ENCODE data around the gene DHODH. TPM values are rescaled to one million over a fixed set of nuclear protein-coding genes. Genes with fewer than 3 reads are reported as not detected.

The DHODH gene
- total RNA-seq, 1 experiment from 2014 or later, result 23.0 TPM

DNA sequence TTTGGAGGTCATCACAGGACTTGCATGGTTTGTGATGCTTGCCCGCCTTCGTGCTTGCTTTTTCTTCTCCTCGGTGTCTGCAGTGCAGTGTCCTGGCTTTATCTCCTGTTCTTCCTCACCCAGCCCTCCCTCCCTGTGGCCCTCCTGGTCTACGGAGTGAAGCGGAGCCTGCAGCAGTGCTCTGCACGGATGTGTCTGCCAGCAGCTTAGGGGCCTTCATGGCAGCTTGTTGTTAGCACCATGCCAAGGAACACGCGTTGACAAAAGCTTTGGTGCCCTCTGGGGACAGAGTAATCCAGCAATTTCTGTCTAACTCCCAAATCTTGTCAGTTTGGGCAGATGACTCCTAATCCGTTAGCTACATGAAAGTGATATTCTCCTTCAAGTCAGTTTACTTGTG, 9.9 kb downstream of the DHODH start:
- ChIA-PET CTCF (no interaction called here), POLR2A (no interaction called here)
- H3K27me3 Mint-ChIP-seq (ENCODE audit: insufficient read depth, unreplicated experiment), result no peaks in the 10 kb centered on the region

DNA sequence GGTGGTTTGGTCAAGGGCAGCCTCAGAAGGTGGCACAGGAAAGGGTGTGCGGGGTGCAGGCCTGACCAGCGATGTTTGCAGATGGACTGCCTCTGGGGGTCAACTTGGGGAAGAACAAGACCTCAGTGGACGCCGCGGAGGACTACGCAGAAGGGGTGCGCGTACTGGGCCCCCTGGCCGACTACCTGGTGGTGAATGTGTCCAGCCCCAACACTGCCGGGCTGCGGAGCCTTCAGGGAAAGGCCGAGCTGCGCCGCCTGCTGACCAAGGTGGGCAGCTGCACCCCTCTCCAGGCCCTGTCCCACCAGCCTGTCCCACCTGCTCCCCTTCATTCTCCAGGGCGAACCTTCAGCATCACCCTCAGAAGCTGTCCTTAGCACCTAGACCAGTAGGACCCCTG, 12.5 kb downstream of the DHODH start:
- peaks cover 41% of the 10 kb centered on the region for H3K36me3 Mint-ChIP-seq (ENCODE audit: insufficient read depth, unreplicated experiment)
- POLR2A ChIA-PET, result no interaction called here
- TF ChIP-seq, protein P1, sequence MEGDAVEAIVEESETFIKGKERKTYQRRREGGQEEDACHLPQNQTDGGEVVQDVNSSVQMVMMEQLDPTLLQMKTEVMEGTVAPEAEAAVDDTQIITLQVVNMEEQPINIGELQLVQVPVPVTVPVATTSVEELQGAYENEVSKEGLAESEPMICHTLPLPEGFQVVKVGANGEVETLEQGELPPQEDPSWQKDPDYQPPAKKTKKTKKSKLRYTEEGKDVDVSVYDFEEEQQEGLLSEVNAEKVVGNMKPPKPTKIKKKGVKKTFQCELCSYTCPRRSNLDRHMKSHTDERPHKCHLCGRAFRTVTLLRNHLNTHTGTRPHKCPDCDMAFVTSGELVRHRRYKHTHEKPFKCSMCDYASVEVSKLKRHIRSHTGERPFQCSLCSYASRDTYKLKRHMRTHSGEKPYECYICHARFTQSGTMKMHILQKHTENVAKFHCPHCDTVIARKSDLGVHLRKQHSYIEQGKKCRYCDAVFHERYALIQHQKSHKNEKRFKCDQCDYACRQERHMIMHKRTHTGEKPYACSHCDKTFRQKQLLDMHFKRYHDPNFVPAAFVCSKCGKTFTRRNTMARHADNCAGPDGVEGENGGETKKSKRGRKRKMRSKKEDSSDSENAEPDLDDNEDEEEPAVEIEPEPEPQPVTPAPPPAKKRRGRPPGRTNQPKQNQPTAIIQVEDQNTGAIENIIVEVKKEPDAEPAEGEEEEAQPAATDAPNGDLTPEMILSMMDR (IDR thresholded peaks at IDR 0.05; ENCODE audit: insufficient read depth in 1 of 2, low read depth in 1 of 2, low read length in 1 of 2, severe bottlenecking in 1 of 2, unreplicated experiment in 1 of 2), result peak; percentile 27 to 45

More for the DNA sequence above, 9.9 kb downstream of the DHODH start:
- H3K36me3 Mint-ChIP-seq (ENCODE audit: insufficient read depth, unreplicated experiment), result peaks cover 26% of the 10 kb centered on the region
- Histone ChIP-seq H3K27me3 (replicated peaks; ENCODE audit: control insufficient read depth, insufficient read depth, low read length) (no peaks in the 10 kb centered on the region), H3K4me3 (ENCODE audit: low read depth, low read length) (no peak overlapping the region), H3K36me3 (ENCODE audit: control insufficient read depth, insufficient read depth, low read length) (peaks cover 1% of the 10 kb centered on the region), H3K4me1 (no peaks in the 10 kb centered on the region), H3K9me3 (no peaks in the 10 kb centered on the region)
- intact Hi-C loops (cut with micrococcal nuclease; ENCODE audit: unreplicated experiment), result no loop called here
- no peak overlapping the region for H3K4me3 Mint-ChIP-seq (ENCODE audit: unreplicated experiment)
- no TSS peak for BruUV-seq (replicated peaks)
- TF ChIP-seq, protein P1 (IDR thresholded peaks at IDR 0.05; ENCODE audit: insufficient read depth in 1 of 2, low read depth in 1 of 2, low read length in 1 of 2, severe bottlenecking in 1 of 2, unreplicated experiment in 1 of 2), result no peak
- DNase-seq, result no peak
- H3K9me3 Mint-ChIP-seq (ENCODE audit: unreplicated experiment), result no peaks in the 10 kb centered on the region
- H3K4me1 Mint-ChIP-seq (ENCODE audit: low read depth, unreplicated experiment), result no peaks in the 10 kb centered on the region
- no peak overlapping the region for H3K27ac Mint-ChIP-seq (ENCODE audit: unreplicated experiment)

DNA sequence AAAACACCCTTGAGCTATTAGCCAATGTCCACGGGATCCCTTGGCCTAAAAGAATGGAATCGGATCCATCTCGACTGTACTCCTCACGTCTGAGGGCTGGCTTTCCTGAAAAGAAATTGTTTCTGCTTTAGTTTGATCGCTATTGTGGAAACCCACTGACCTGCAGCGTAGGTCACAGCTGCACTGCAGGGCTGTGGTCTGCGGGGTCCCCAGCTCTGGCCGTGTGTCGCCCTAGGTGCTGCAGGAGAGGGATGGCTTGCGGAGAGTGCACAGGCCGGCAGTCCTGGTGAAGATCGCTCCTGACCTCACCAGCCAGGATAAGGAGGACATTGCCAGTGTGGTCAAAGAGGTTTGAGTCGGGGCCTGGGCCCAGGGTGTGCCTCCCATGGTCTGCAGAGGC, 13.6 kb downstream of the DHODH start:
- TF ChIP-seq, protein P1 (IDR thresholded peaks at IDR 0.05; ENCODE audit: insufficient read depth in 1 of 2, low read depth in 1 of 2, low read length in 1 of 2, severe bottlenecking in 1 of 2, unreplicated experiment in 1 of 2), result no peak
- peaks cover 8% of the 10 kb centered on the region for H3K4me1 Mint-ChIP-seq (ENCODE audit: low read depth, unreplicated experiment)
- DNase-seq, result no peak
- H3K9me3 ChIP-seq, result no peaks in the 10 kb centered on the region
- peaks cover 1% of the 10 kb centered on the region for H3K36me3 ChIP-seq (ENCODE audit: control insufficient read depth, insufficient read depth, low read length)
- H3K27ac Mint-ChIP-seq (ENCODE audit: unreplicated experiment), result no peak overlapping the region
- BruUV-seq (replicated peaks), result no TSS peak
- no peaks in the 10 kb centered on the region for H3K27me3 Mint-ChIP-seq (ENCODE audit: insufficient read depth, unreplicated experiment)
- H3K4me3 Mint-ChIP-seq (ENCODE audit: unreplicated experiment), result no peak overlapping the region
- no peaks in the 10 kb centered on the region for H3K9me3 Mint-ChIP-seq (ENCODE audit: unreplicated experiment)
- no peaks in the 10 kb centered on the region for H3K27me3 ChIP-seq (replicated peaks; ENCODE audit: control insufficient read depth, insufficient read depth, low read length)
- no peak overlapping the region for H3K4me3 ChIP-seq (ENCODE audit: low read depth, low read length)
- POLR2A ChIA-PET, result no interaction called here
- intact Hi-C loops (cut with micrococcal nuclease; ENCODE audit: unreplicated experiment), result no loop called here
- CTCF ChIA-PET, result no interaction called here
- no peaks in the 10 kb centered on the region for H3K4me1 ChIP-seq
- peaks cover 34% of the 10 kb centered on the region for H3K36me3 Mint-ChIP-seq (ENCODE audit: insufficient read depth, unreplicated experiment)

More for the DNA sequence above, 12.5 kb downstream of the DHODH start:
- DNase-seq, result peak in 1 of 2 experiments; percentile 24
- no peaks in the 10 kb centered on the region for H3K27me3 Mint-ChIP-seq (ENCODE audit: insufficient read depth, unreplicated experiment)
- no peaks in the 10 kb centered on the region for H3K9me3 Mint-ChIP-seq (ENCODE audit: unreplicated experiment)
- no peaks in the 10 kb centered on the region for H3K27me3 ChIP-seq (replicated peaks; ENCODE audit: control insufficient read depth, insufficient read depth, low read length)
- H3K27ac Mint-ChIP-seq (ENCODE audit: unreplicated experiment), result no peak overlapping the region
- CTCF ChIA-PET, result no interaction called here
- BruUV-seq (replicated peaks), result no TSS peak
- H3K4me1 Mint-ChIP-seq (ENCODE audit: low read depth, unreplicated experiment), result peaks cover 8% of the 10 kb centered on the region
- H3K9me3 ChIP-seq, result no peaks in the 10 kb centered on the region
- no peak overlapping the region for H3K4me3 ChIP-seq (ENCODE audit: low read depth, low read length)
- H3K4me1 ChIP-seq, result no peaks in the 10 kb centered on the region
- intact Hi-C loops (cut with micrococcal nuclease; ENCODE audit: unreplicated experiment), result no loop called here
- no peak overlapping the region for H3K4me3 Mint-ChIP-seq (ENCODE audit: unreplicated experiment)
- H3K36me3 ChIP-seq (ENCODE audit: control insufficient read depth, insufficient read depth, low read length), result peaks cover 1% of the 10 kb centered on the region

All from Caco-2 (cell line).